Activated CD4-positive, alpha-beta T cell treated with anti-CD3 and anti-CD28 coated beads for 24 hours (primary cell): Measurements from ENCODE around the gene EPB41L2.

ENCODE experiments used
- DNase-seq, 2 donors: peaks; one replicate each; pipeline ENCODE4 v3.0.0-alpha.2; 2020; ENCODE audit warnings: low read depth in 2 of 2

EPB41L2 gene

GRCh38 chr6:130978660-130979396 lies 84.2 kb downstream of the EPB41L2 start:
- DNase-seq: no peak

- DNase-seq: no peak
Observed at GRCh38 chr6:130978180-130978579, 84.9 kb downstream of the EPB41L2 start.

GRCh38 chr6:130975325-130975724 lies 87.7 kb downstream of the EPB41L2 start:
- no peak for DNase-seq

GRCh38 chr6:130973521-130974277 lies 89.3 kb downstream of the EPB41L2 start:
- DNase-seq: no peak

- DNase-seq: no peak
Observed at GRCh38 chr6:130971504-130971903, 91.5 kb downstream of the EPB41L2 start.

GRCh38 chr6:130970839-130971410 lies 92.1 kb downstream of the EPB41L2 start:
- DNase-seq: no peak

GRCh38 chr6:130969791-130970491 lies 93.1 kb downstream of the EPB41L2 start:
- no peak for DNase-seq

GRCh38 chr6:130969166-130969565 lies 93.9 kb downstream of the EPB41L2 start:
- DNase-seq: no peak

- DNase-seq: no peak
Observed at GRCh38 chr6:130968476-130968875, 94.6 kb downstream of the EPB41L2 start.

- no peak for DNase-seq
Observed at GRCh38 chr6:130967502-130968445, 95.3 kb downstream of the EPB41L2 start.

GRCh38 chr6:130966344-130966980 lies 96.6 kb downstream of the EPB41L2 start:
- no peak for DNase-seq

GRCh38 chr6:130965656-130966055 lies 97.4 kb downstream of the EPB41L2 start:
- no peak for DNase-seq

GRCh38 chr6:130964808-130965604 lies 98.0 kb downstream of the EPB41L2 start:
- no peak for DNase-seq

- no peak for DNase-seq
Observed at GRCh38 chr6:130964289-130964688, 98.8 kb downstream of the EPB41L2 start.

GRCh38 chr6:130962966-130963365 lies 100.1 kb downstream of the EPB41L2 start:
- no peak for DNase-seq

GRCh38 chr6:130961148-130961547 lies 101.9 kb downstream of the EPB41L2 start:
- no peak for DNase-seq

GRCh38 chr6:130959951-130960350 lies 103.1 kb downstream of the EPB41L2 start:
- no peak for DNase-seq

- no peak for DNase-seq
Observed at GRCh38 chr6:130958468-130958867, 104.6 kb downstream of the EPB41L2 start.

- DNase-seq: no peak
Observed at GRCh38 chr6:130955755-130956154, 107.3 kb downstream of the EPB41L2 start.

- no peak for DNase-seq
Observed at GRCh38 chr6:130949553-130949952, 113.5 kb downstream of the EPB41L2 start.
